Suprapubic skin (tissue), 4 donors: ENCODE data around the gene ANXA2.

ENCODE experiments used
- CTCF ChIP-seq, 2 donors: fragments of 200-600 bp in 1 of 2; fragments of 450-650 bp in 1 of 2; sonication (generic) in 1 of 2; IDR thresholded peaks; one replicate each; pipeline ENCODE4 v1.5.1; 2016 to 2019; ENCODE audit warnings: antibody characterized with exemption in 2 of 2, mild to moderate bottlenecking in 1 of 2, moderate library complexity in 1 of 2
- EP300 ChIP-seq: sonication (generic); formaldehyde crosslinking; IDR thresholded peaks from one replicate; pipeline ENCODE4 v1.6.1; 2017; ENCODE audit warnings: antibody characterized with exemption
- POLR2A ChIP-seq, 2 donors: fragments of 450-650 bp; IDR thresholded peaks; one replicate each; pipeline ENCODE4 v1.6.1; 2017; ENCODE audit warnings: antibody characterized with exemption in 2 of 2, mild to moderate bottlenecking in 2 of 2, moderate library complexity in 2 of 2
- POLR2AphosphoS5 ChIP-seq, 3 donors: sonication (generic); formaldehyde crosslinking; IDR thresholded peaks; one replicate each; pipeline ENCODE4 v1.6.1; 2017; ENCODE audit warnings: antibody characterized with exemption in 3 of 3

- TF ChIP-seq CTCF (IDR thresholded peaks at IDR 0.05) (no peak), EP300 (no peak), POLR2A (IDR thresholded peaks at IDR 0.05) (no peak), POLR2AphosphoS5 (IDR thresholded peaks at IDR 0.05) (no peak)
These were observed 43.5 kb upstream of the ANXA2 start for GRCh38 chr15:60441331-60441730.
